Measurements from ENCODE around the gene AURKAIP1.

The AURKAIP1 gene

GRCh38 chr1:1347663-1348419, 27.2 kb downstream of the AURKAIP1 start:
- peak; percentile 57 for DNase-seq (ENCODE audit: low read depth, low spot score)

- DNase-seq (ENCODE audit: low read depth, low spot score): no peak
Measured at GRCh38 chr1:1347026-1347595, 27.9 kb downstream of the AURKAIP1 start.

- DNase-seq (ENCODE audit: low read depth, low spot score): no peak
Measured at GRCh38 chr1:1346501-1346890, 28.5 kb downstream of the AURKAIP1 start.

- no peak for DNase-seq (ENCODE audit: low read depth, low spot score)
Measured at GRCh38 chr1:1345860-1346500, 29.0 kb downstream of the AURKAIP1 start.

GRCh38 chr1:1345384-1345783, 29.6 kb downstream of the AURKAIP1 start:
- DNase-seq (ENCODE audit: low read depth, low spot score): no peak

- peak; percentile 64 for DNase-seq (ENCODE audit: low read depth, low spot score)
Measured at GRCh38 chr1:1344655-1345361, 30.2 kb downstream of the AURKAIP1 start.

- no peak for DNase-seq (ENCODE audit: low read depth, low spot score)
Measured at GRCh38 chr1:1343811-1344421, 31.1 kb downstream of the AURKAIP1 start.

- no peak for DNase-seq (ENCODE audit: low read depth, low spot score)
Measured at GRCh38 chr1:1342584-1343115, 32.4 kb downstream of the AURKAIP1 start.

GRCh38 chr1:1342061-1342562, 32.9 kb downstream of the AURKAIP1 start:
- DNase-seq (ENCODE audit: low read depth, low spot score): no peak

- DNase-seq (ENCODE audit: low read depth, low spot score): no peak
Measured at GRCh38 chr1:1341549-1342021, 33.4 kb downstream of the AURKAIP1 start.

- no peak for DNase-seq (ENCODE audit: low read depth, low spot score)
Measured at GRCh38 chr1:1340791-1341548, 34.0 kb downstream of the AURKAIP1 start.

- DNase-seq (ENCODE audit: low read depth, low spot score): no peak
Measured at GRCh38 chr1:1340185-1340584, 34.8 kb downstream of the AURKAIP1 start.

GRCh38 chr1:1338278-1338677, 36.7 kb downstream of the AURKAIP1 start:
- no peak for DNase-seq (ENCODE audit: low read depth, low spot score)

- no peak for DNase-seq (ENCODE audit: low read depth, low spot score)
Measured at GRCh38 chr1:1337793-1338147, 37.2 kb downstream of the AURKAIP1 start.

- DNase-seq (ENCODE audit: low read depth, low spot score): no peak
Measured at GRCh38 chr1:1336931-1337792, 37.8 kb downstream of the AURKAIP1 start.

GRCh38 chr1:1336446-1336845, 38.6 kb downstream of the AURKAIP1 start:
- no peak for DNase-seq (ENCODE audit: low read depth, low spot score)

GRCh38 chr1:1335792-1336248, 39.2 kb downstream of the AURKAIP1 start:
- DNase-seq (ENCODE audit: low read depth, low spot score): no peak

GRCh38 chr1:1335283-1335682, 39.7 kb downstream of the AURKAIP1 start:
- no peak for DNase-seq (ENCODE audit: low read depth, low spot score)

- DNase-seq (ENCODE audit: low read depth, low spot score): no peak
Measured at GRCh38 chr1:1334835-1335234, 40.2 kb downstream of the AURKAIP1 start.

All from astrocyte of the hippocampus (primary cell).